ENCODE measurements around the gene SLC39A3. TPM values are rescaled to one million over a fixed set of nuclear protein-coding genes. Genes with fewer than 3 reads are reported as not detected.

SLC39A3 gene
- total RNA-seq, 1 experiment from 2014 or later = 87.4 TPM

- Histone ChIP-seq H3K4me3 (ENCODE audit: low read length) (no peak overlapping the region), H3K27me3 (ENCODE audit: low read length) (no peaks in the 10 kb centered on the region), H3K79me2 (ENCODE audit: low read length) (peaks cover 82% of the 10 kb centered on the region), H3K36me3 (ENCODE audit: low read depth, low read length) (no peaks in the 10 kb centered on the region), H3K27ac (ENCODE audit: low read length) (no peak overlapping the region), H4K20me1 (ENCODE audit: low read length) (peaks cover 19% of the 10 kb centered on the region; the same call in 1 of the 2 replicates), H3K9me2 (replicated peaks; ENCODE audit: low read length) (no peaks in the 10 kb centered on the region), H3K9me3 (ENCODE audit: low read length) (no peaks in the 10 kb centered on the region), H3K4me2 (ENCODE audit: low read length) (no peak overlapping the region), H3K4me1 (ENCODE audit: insufficient read depth, low read length) (peaks cover 14% of the 10 kb centered on the region), H3F3A (ENCODE audit: low read length, unreplicated experiment) (no peaks in the 10 kb centered on the region), H2AFZ (ENCODE audit: low read length) (no peak overlapping the region), H3K9ac (ENCODE audit: low read length) (no peak overlapping the region)
- ChIA-PET POLR2A (ENCODE audit: unreplicated experiment) (no interaction called here), CTCF (no interaction called here)
- ATAC-seq (no peak), DNase-seq (no peak)
- BruUV-seq (replicated peaks) = no TSS peak
- TF ChIP-seq EZH2 (IDR thresholded peaks at IDR 0.05; ENCODE audit: low read length, unreplicated experiment) = no peak
- no peak for TF ChIP-seq EZH2phosphoT487 (IDR thresholded peaks at IDR 0.05; ENCODE audit: borderline replicate concordance, low read length)
- TF ChIP-seq, protein P1, sequence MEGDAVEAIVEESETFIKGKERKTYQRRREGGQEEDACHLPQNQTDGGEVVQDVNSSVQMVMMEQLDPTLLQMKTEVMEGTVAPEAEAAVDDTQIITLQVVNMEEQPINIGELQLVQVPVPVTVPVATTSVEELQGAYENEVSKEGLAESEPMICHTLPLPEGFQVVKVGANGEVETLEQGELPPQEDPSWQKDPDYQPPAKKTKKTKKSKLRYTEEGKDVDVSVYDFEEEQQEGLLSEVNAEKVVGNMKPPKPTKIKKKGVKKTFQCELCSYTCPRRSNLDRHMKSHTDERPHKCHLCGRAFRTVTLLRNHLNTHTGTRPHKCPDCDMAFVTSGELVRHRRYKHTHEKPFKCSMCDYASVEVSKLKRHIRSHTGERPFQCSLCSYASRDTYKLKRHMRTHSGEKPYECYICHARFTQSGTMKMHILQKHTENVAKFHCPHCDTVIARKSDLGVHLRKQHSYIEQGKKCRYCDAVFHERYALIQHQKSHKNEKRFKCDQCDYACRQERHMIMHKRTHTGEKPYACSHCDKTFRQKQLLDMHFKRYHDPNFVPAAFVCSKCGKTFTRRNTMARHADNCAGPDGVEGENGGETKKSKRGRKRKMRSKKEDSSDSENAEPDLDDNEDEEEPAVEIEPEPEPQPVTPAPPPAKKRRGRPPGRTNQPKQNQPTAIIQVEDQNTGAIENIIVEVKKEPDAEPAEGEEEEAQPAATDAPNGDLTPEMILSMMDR (conservative IDR thresholded peaks at IDR 0.05; ENCODE audit: low read depth, low read length) = no peak
- intact Hi-C loops (cut with micrococcal nuclease) = no loop called here
Measured at GRCh38 chr19:2780284-2780683, 40.5 kb upstream of the SLC39A3 start.

DNA sequence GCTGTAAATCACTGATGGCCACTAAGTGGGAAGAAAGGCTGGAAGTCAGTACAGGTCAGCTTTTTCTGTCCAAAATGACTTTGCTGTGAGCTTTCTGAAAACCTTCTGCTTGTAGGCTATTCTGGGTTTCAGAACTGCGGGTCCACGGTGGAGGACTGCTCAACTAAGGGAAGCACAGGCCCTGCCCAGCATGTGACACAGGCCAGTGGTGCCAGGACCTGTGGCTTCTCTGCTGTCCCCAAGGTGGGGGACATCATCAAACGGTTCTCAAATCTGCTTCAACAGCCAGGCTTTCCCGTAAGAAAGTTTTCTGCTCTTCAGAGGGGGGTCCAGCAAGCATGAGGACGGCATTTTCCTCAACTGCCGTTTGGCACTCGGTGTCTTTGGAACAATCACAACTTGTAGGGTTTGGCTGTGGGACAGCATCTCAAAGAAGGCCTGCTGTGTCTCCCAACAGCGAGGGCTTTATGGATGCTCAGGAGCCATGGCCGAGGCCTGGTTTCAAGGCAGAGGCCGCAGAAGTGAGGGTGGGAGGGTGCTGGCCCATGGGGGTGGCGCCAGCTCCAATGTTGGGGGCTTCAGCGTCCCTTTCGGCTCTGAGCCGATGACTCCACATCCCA is 39.4 kb upstream of the SLC39A3 start:
- peaks cover 22% of the 10 kb centered on the region; the same call in 1 of the 2 replicates for H4K20me1 ChIP-seq (ENCODE audit: low read length)
- DNase-seq = no peak
- POLR2A ChIA-PET (ENCODE audit: unreplicated experiment) = no interaction called here
- H3K9ac ChIP-seq (ENCODE audit: low read length) = no peak overlapping the region
- H3F3A ChIP-seq (ENCODE audit: low read length, unreplicated experiment) = no peaks in the 10 kb centered on the region
- H3K4me1 ChIP-seq (ENCODE audit: insufficient read depth, low read length) = peaks cover 14% of the 10 kb centered on the region
- no peaks in the 10 kb centered on the region for H3K36me3 ChIP-seq (ENCODE audit: low read depth, low read length)
- H3K4me3 ChIP-seq (ENCODE audit: low read length) = no peak overlapping the region
- intact Hi-C loops (cut with micrococcal nuclease) = no loop called here
- no peaks in the 10 kb centered on the region for H3K9me2 ChIP-seq (replicated peaks; ENCODE audit: low read length)
- H3K27me3 ChIP-seq (ENCODE audit: low read length) = no peaks in the 10 kb centered on the region
- H3K9me3 ChIP-seq (ENCODE audit: low read length) = no peaks in the 10 kb centered on the region
- no peak overlapping the region for H3K4me2 ChIP-seq (ENCODE audit: low read length)
- H2AFZ ChIP-seq (ENCODE audit: low read length) = no peak overlapping the region
- BruUV-seq (replicated peaks) = no TSS peak
- no peak for TF ChIP-seq EZH2phosphoT487 (IDR thresholded peaks at IDR 0.05; ENCODE audit: borderline replicate concordance, low read length)
- TF ChIP-seq, protein P1 (conservative IDR thresholded peaks at IDR 0.05; ENCODE audit: low read depth, low read length) = no peak
- TF ChIP-seq EZH2 (IDR thresholded peaks at IDR 0.05; ENCODE audit: low read length, unreplicated experiment) = no peak
- H3K79me2 ChIP-seq (ENCODE audit: low read length) = peaks cover 93% of the 10 kb centered on the region
- CTCF ChIA-PET = no interaction called here
- H3K27ac ChIP-seq (ENCODE audit: low read length) = no peak overlapping the region
- no peak for ATAC-seq

DNA sequence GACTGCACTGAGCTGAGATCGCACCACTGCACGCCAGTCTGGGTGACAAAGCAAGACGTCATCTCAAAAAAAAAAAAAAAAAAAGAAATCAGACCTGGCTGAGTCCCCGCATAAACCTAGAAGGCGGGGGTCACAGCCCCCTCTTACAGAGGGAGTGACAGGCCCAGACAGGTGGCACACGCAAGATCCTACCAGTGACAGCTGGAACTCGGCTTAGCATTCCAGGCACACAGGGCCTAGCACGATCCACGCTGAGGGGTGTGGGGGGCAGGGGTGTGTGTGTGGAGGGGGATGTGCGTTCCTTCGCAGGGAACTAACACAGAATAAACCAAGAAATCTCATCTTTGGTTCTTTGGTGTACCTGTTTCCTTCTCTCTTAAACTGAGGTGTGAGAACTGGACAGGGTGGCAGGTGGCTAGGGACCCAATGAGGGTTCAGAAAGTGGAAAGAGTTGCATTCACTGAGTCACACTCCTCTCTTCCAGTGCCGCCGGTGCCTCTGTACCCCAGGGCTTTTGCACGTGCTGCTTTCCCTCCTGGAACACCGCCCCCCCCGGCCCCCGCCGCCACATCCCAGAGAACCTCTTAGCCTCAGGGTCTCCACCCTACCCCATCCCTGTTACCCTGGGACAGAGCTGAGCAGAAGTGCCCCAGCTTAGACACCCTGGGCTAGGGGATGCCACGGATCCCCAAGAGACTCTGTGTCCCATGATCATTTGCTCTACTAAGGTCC is 38.3 kb upstream of the SLC39A3 start:
- H3K9me2 ChIP-seq (replicated peaks; ENCODE audit: low read length) = no peaks in the 10 kb centered on the region
- no peak overlapping the region for H3K4me2 ChIP-seq (ENCODE audit: low read length)
- intact Hi-C loops (cut with micrococcal nuclease) = no loop called here
- ATAC-seq = no peak
- ChIA-PET CTCF (no interaction called here), POLR2A (ENCODE audit: unreplicated experiment) (no interaction called here)
- no peaks in the 10 kb centered on the region for H3K36me3 ChIP-seq (ENCODE audit: low read depth, low read length)
- no peaks in the 10 kb centered on the region for H3F3A ChIP-seq (ENCODE audit: low read length, unreplicated experiment)
- peaks cover 94% of the 10 kb centered on the region for H3K79me2 ChIP-seq (ENCODE audit: low read length)
- BruUV-seq (replicated peaks) = no TSS peak
- no peak overlapping the region for H3K4me3 ChIP-seq (ENCODE audit: low read length)
- peaks cover 22% of the 10 kb centered on the region; the same call in 1 of the 2 replicates for H4K20me1 ChIP-seq (ENCODE audit: low read length)
- H3K4me1 ChIP-seq (ENCODE audit: insufficient read depth, low read length) = peaks cover 10% of the 10 kb centered on the region; the same call in 1 of the 2 replicates
- H3K27ac ChIP-seq (ENCODE audit: low read length) = no peak overlapping the region
- H3K27me3 ChIP-seq (ENCODE audit: low read length) = no peaks in the 10 kb centered on the region
- no peak overlapping the region for H2AFZ ChIP-seq (ENCODE audit: low read length)
- TF ChIP-seq, protein P1 (conservative IDR thresholded peaks at IDR 0.05; ENCODE audit: low read depth, low read length) = no peak
- TF ChIP-seq EZH2phosphoT487 (IDR thresholded peaks at IDR 0.05; ENCODE audit: borderline replicate concordance, low read length) (no peak), EZH2 (IDR thresholded peaks at IDR 0.05; ENCODE audit: low read length, unreplicated experiment) (no peak)
- no peak for DNase-seq
- H3K9ac ChIP-seq (ENCODE audit: low read length) = no peak overlapping the region
- H3K9me3 ChIP-seq (ENCODE audit: low read length) = no peaks in the 10 kb centered on the region
